HUES48 (cell line): ENCODE results near the gene FZD1.

Experiments used
- H3K27ac ChIP-seq: one replicate; pipeline ENCODE4 v1.7.0; 2013; ENCODE audit warnings: low read depth, low read length, inconsistent platforms
- H3K27me3 ChIP-seq: 2 replicates; pipeline ENCODE4 v1.6.1; 2013; ENCODE audit warnings: mild to moderate bottlenecking, low read length; ENCODE audit not compliant: control insufficient read depth, insufficient read depth
- H3K36me3 ChIP-seq: 2 replicates; pipeline ENCODE4 v1.6.1; 2013; ENCODE audit warnings: low read length; ENCODE audit not compliant: control insufficient read depth, insufficient read depth
- H3K4me1 ChIP-seq: 2 replicates; pipeline ENCODE4 v1.6.1; 2013; ENCODE audit warnings: mild to moderate bottlenecking, low read length; ENCODE audit not compliant: control insufficient read depth, insufficient read depth
- H3K4me3 ChIP-seq: 2 replicates; pipeline ENCODE4 v1.5.1; 2013; ENCODE audit warnings: mild to moderate bottlenecking, low read depth, low read length
- H3K9ac ChIP-seq: 2 replicates; pipeline ENCODE4 v1.6.1; 2013; ENCODE audit warnings: mild to moderate bottlenecking, low read depth, low read length, moderate library complexity
- H3K9me3 ChIP-seq: 2 replicates; pipeline ENCODE4 v1.6.1; 2013; ENCODE audit warnings: low read length; ENCODE audit not compliant: control insufficient read depth, insufficient read depth

Gene FZD1

DNA sequence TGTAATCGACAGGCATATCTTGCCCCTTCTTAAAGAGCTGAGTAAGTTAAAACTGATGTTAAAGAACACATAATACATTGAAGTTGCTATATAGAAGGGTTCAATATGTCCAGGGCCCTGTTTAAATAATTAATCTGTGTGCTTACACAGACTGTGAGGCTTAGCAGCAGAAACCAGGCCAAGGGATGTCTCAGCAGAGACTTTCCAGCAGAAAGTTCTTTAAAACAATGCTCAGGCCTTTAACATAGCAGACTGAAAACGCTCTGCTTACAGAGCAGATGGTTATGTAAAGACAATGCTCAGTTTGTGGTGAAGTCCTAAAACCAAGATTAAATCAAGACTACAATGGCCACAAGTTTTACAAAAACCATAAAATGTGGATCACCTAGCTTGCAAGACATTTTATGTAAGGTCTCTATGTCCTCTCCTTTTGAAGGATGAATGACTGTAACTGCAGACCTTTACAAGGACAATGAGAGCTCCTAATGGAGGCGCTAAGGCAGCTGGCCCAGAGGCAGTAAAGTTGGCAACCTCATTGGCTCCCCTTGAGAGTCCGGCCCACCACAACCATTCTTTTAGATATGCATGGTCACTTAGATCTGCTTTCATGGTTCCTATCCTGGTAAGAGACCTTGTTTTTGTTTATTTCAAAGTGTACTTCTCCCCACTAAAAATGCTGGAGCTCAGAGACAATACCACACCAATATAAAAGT, 56.3 kb downstream of the FZD1 start:
- Histone ChIP-seq H3K36me3 (no peaks in the 10 kb centered on the region), H3K9ac (no peak overlapping the region), H3K9me3 (no peaks in the 10 kb centered on the region), H3K27me3 (no peaks in the 10 kb centered on the region), H3K4me1 (no peaks in the 10 kb centered on the region), H3K27ac (no peak overlapping the region), H3K4me3 (no peak overlapping the region)
